Ascending aorta (tissue), 2 donors: Measurements from ENCODE around the gene ARHGEF28. TPM values are rescaled to one million over a fixed set of nuclear protein-coding genes. Genes with fewer than 3 reads are reported as not detected.

Source experiments
- DNase-seq, 2 donors: peaks; one replicate each; pipeline ENCODE4 v3.0.0-alpha.2; 2019; ENCODE audit warnings: low spot score in 2 of 2
- H3K27ac ChIP-seq, 2 donors: fragments of 200-600 bp; sonication (generic); one replicate each; pipeline ENCODE4 v1.5.1; 2016 to 2017; ENCODE audit warnings: mild to moderate bottlenecking in 1 of 2
- H3K27me3 ChIP-seq: fragments of 200-600 bp; sonication (generic); one replicate; pipeline ENCODE4 v1.5.1; 2017
- H3K36me3 ChIP-seq, 2 donors: fragments of 200-600 bp; sonication (generic); one replicate each; pipeline ENCODE4 v1.5.1; 2016
- H3K4me1 ChIP-seq, 2 donors: fragments of 200-600 bp; sonication (generic); one replicate each; pipeline ENCODE4 v1.5.1; 2016 to 2017; ENCODE audit warnings: mild to moderate bottlenecking in 1 of 2
- H3K4me3 ChIP-seq, 2 donors: fragments of 200-600 bp; sonication (generic); one replicate each; pipeline ENCODE4 v1.5.1; 2016 to 2017; ENCODE audit warnings: mild to moderate bottlenecking in 1 of 2
- H3K9me3 ChIP-seq, 2 donors: fragments of 200-600 bp; sonication (generic); one replicate each; pipeline ENCODE4 v1.5.1; 2016
- CTCF ChIP-seq, 3 experiments: fragments of 200-600 bp in 2 of 3; fragments of 450-650 bp in 1 of 3; sonication (generic) in 2 of 3; IDR thresholded peaks; one replicate each; pipeline ENCODE4 v1.5.1; 2016 to 2019; ENCODE audit warnings: antibody characterized with exemption in 3 of 3, mild to moderate bottlenecking in 1 of 3, moderate library complexity in 1 of 3
- intact Hi-C: fragments of 100-400 bp; cut with DNase I; formaldehyde crosslinking; loops from one replicate; pipeline ENCODE4 v1.15.1; 2023
- total RNA-seq: library from RNA; depleted of rRNA; stranded (reverse); fragments of >200 nt; gene quantifications from one replicate; pipeline ENCODE4 v1.1.0, GENCODE V29; 2016

The ARHGEF28 gene
- total RNA-seq, 1 donor from 2014 or later: 15.1 TPM

GRCh38 chr5:73623901-73624404, 2.0 kb upstream of the ARHGEF28 start:
- no peaks in the 10 kb centered on the region for H3K27me3 ChIP-seq
- no peak overlapping the region for H3K27ac ChIP-seq
- no peaks in the 10 kb centered on the region for H3K36me3 ChIP-seq
- DNase-seq: no peak
- no peaks in the 10 kb centered on the region for H3K9me3 ChIP-seq
- intact Hi-C loops: no loop called here
- TF ChIP-seq CTCF (IDR thresholded peaks at IDR 0.05): no peak
- peaks cover 0 to 5% of the 10 kb centered on the region in 2 donors for H3K4me1 ChIP-seq
- no peak overlapping the region for H3K4me3 ChIP-seq

- Histone ChIP-seq H3K27me3 (no peaks in the 10 kb centered on the region), H3K36me3 (no peaks in the 10 kb centered on the region), H3K4me3 (peak overlapping the region in 1 of 2 donors; percentile 95), H3K4me1 (peaks cover 0 to 5% of the 10 kb centered on the region in 2 donors), H3K27ac (peak overlapping the region; percentile 91), H3K9me3 (no peaks in the 10 kb centered on the region)
- no peak for DNase-seq
- intact Hi-C loops: loop anchor here (5.0 kb wide), 2 partner anchors 47 to 122 kb away; no protein-coding TSS in a partner anchor
- no peak for TF ChIP-seq CTCF (IDR thresholded peaks at IDR 0.05)
These were observed 1.1 kb upstream of the ARHGEF28 start for GRCh38 chr5:73624888-73625287.

- Histone ChIP-seq H3K36me3 (no peaks in the 10 kb centered on the region), H3K4me3 (peak overlapping the region; percentile 81 to 95), H3K4me1 (peaks cover 0 to 5% of the 10 kb centered on the region in 2 donors), H3K27ac (peak overlapping the region; percentile 91), H3K27me3 (no peaks in the 10 kb centered on the region), H3K9me3 (no peaks in the 10 kb centered on the region)
- no peak for TF ChIP-seq CTCF (IDR thresholded peaks at IDR 0.05)
- no peak for DNase-seq
- intact Hi-C loops: loop anchor here (5.0 kb wide), 2 partner anchors 47 to 122 kb away; no protein-coding TSS in a partner anchor
These were observed 538 bp upstream of the ARHGEF28 start for GRCh38 chr5:73625372-73625943.

- peak overlapping the region; percentile 91 for H3K27ac ChIP-seq
- TF ChIP-seq CTCF (IDR thresholded peaks at IDR 0.05): no peak
- H3K9me3 ChIP-seq: no peaks in the 10 kb centered on the region
- DNase-seq: no peak
- intact Hi-C loops: loop anchor here (5.0 kb wide), 2 partner anchors 45 to 120 kb away; no protein-coding TSS in a partner anchor
- H3K27me3 ChIP-seq: no peaks in the 10 kb centered on the region
- peaks cover 0 to 7% of the 10 kb centered on the region in 2 donors for H3K4me1 ChIP-seq
- H3K36me3 ChIP-seq: no peaks in the 10 kb centered on the region
- peak overlapping the region; percentile 81 to 95 for H3K4me3 ChIP-seq
These were observed 868 bp downstream of the ARHGEF28 start for GRCh38 chr5:73626814-73627313.

GRCh38 chr5:73629456-73629855, 3.5 kb downstream of the ARHGEF28 start:
- no peak for TF ChIP-seq CTCF (IDR thresholded peaks at IDR 0.05)
- DNase-seq: no peak
- H3K36me3 ChIP-seq: no peaks in the 10 kb centered on the region
- no peaks in the 10 kb centered on the region for H3K9me3 ChIP-seq
- H3K27ac ChIP-seq: no peak overlapping the region
- H3K4me1 ChIP-seq: peaks cover 0 to 7% of the 10 kb centered on the region in 2 donors
- H3K27me3 ChIP-seq: no peaks in the 10 kb centered on the region
- no peak overlapping the region for H3K4me3 ChIP-seq
- intact Hi-C loops: loop anchor here (5.0 kb wide), 2 partner anchors 43 to 118 kb away; no protein-coding TSS in a partner anchor
